H1 (cell line): Measurements from ENCODE around the gene PSMC3. TPM values are rescaled to one million over a fixed set of nuclear protein-coding genes. Genes with fewer than 3 reads are reported as not detected.

Source experiments
- CTCF ChIA-PET: fragments of 300-600 bp; sonication (Branson Sonifier 250); formaldehyde crosslinking; loops from one replicate; lab custom pipeline; 2021; ENCODE audit not compliant: partially characterized antibody; lab: Charles Lee
- POLR2A ChIA-PET: fragments of 300-600 bp; sonication (Branson Sonifier 250); formaldehyde crosslinking; loops from one replicate; lab custom pipeline; 2021; ENCODE audit warnings: inconsistent platforms; ENCODE audit not compliant: partially characterized antibody; lab: Charles Lee
- DNase-seq, 2 experiments: peaks; one replicate each; pipeline versions ENCODE4 v3.0.0 to v3.0.0-alpha.2; 2010 to 2022; ENCODE audit warnings: low spot score in 2 of 2, low read depth in 1 of 2, mixed read lengths in 1 of 2
- FAIRE-seq: peaks from 2 replicates; lab custom pipeline; 2011; peaks lifted over from hg19 to GRCh38; lab: Jason Lieb, UNC
- H2AFZ ChIP-seq: 2 replicates; pipeline ENCODE4 v1.8.1; 2012; ENCODE audit warnings: low read length, inconsistent platforms
- H2AK5ac ChIP-seq: 2 replicates; pipeline ENCODE4 v1.6.1; 2013; ENCODE audit warnings: low read depth, low read length
- H2BK120ac ChIP-seq: replicated peaks from 2 replicates; pipeline ENCODE3; 2013; ENCODE audit warnings: low read depth, low read length, inconsistent platforms
- H2BK12ac ChIP-seq: 2 replicates; pipeline ENCODE4 v1.6.1; 2013; ENCODE audit warnings: low read depth, low read length
- H2BK15ac ChIP-seq: 2 replicates; pipeline ENCODE4 v1.6.1; 2013; ENCODE audit warnings: low read length
- H2BK20ac ChIP-seq: 2 replicates; pipeline ENCODE4 v1.6.1; 2013; ENCODE audit warnings: low read length
- H2BK5ac ChIP-seq: 2 replicates; pipeline ENCODE4 v1.6.1; 2013; ENCODE audit warnings: low read depth, low read length
- H3K14ac ChIP-seq: 2 replicates; pipeline ENCODE4 v1.6.1; 2013; ENCODE audit warnings: inconsistent platforms; ENCODE audit not compliant: insufficient read length
- H3K18ac ChIP-seq: 2 replicates; pipeline ENCODE4 v1.6.1; 2013; ENCODE audit warnings: low read length; ENCODE audit errors: extremely low read depth
- H3K23ac ChIP-seq: 2 replicates; pipeline ENCODE4 v1.6.1; 2013; ENCODE audit warnings: inconsistent platforms; ENCODE audit not compliant: insufficient read length
- H3K23me2 ChIP-seq: 2 replicates; pipeline ENCODE4 v1.6.1; 2013; ENCODE audit warnings: low read depth, low read length
- H3K27ac ChIP-seq: 2 replicates; pipeline ENCODE4 v1.6.1; 2011; ENCODE audit warnings: low read depth, low read length, inconsistent platforms
- H3K27me3 ChIP-seq, 4 experiments: replicated peaks in 1 of 4; 1 replicate in 1 of 4; 2 replicates in 3 of 4; pipeline versions ENCODE4 v1.6.1 to v1.8.1; 2011 to 2013; ENCODE audit warnings: low read length in 3 of 4, mild to moderate bottlenecking in 3 of 4, inconsistent platforms in 2 of 4, mixed read lengths in 2 of 4, moderate library complexity in 1 of 4; ENCODE audit not compliant: control insufficient read depth in 3 of 4, insufficient read depth in 3 of 4; ENCODE audit errors: extremely low read depth in 1 of 4
- H3K36me3 ChIP-seq, 4 experiments: 2 replicates each; pipeline versions ENCODE4 v1.6.1 to v1.8.1; 2011 to 2013; ENCODE audit warnings: mild to moderate bottlenecking in 4 of 4, low read length in 3 of 4, moderate library complexity in 2 of 4, control low read depth in 1 of 4, inconsistent platforms in 1 of 4; ENCODE audit not compliant: insufficient read depth in 4 of 4, control insufficient read depth in 2 of 4
- H3K4ac ChIP-seq: replicated peaks from 2 replicates; pipeline ENCODE3; 2013; ENCODE audit warnings: low read length, low read depth, mixed read lengths, inconsistent platforms; ENCODE audit not compliant: insufficient read length
- H3K4me1 ChIP-seq, 4 experiments: replicated peaks in 1 of 4; 1 replicate in 1 of 4; 2 replicates in 3 of 4; pipeline versions ENCODE4 v1.6.1 to v1.8.1; 2011 to 2013; ENCODE audit warnings: low read length in 3 of 4, inconsistent platforms in 2 of 4, mixed read lengths in 1 of 4; ENCODE audit not compliant: insufficient read depth in 4 of 4, control insufficient read depth in 3 of 4
- H3K4me2 ChIP-seq, 2 experiments: 2 replicates each; pipeline versions ENCODE4 v1.6.1 to v1.8.1; 2011 to 2013; ENCODE audit warnings: low read depth in 2 of 2, low read length in 2 of 2, control low read depth in 1 of 2, inconsistent platforms in 1 of 2, mild to moderate bottlenecking in 1 of 2; ENCODE audit not compliant: insufficient read depth in 1 of 2
- H3K4me3 ChIP-seq, 4 experiments: fragments of 200-600, 300-600 bp in 1 of 4; sonication (generic), shearing (Covaris generic), sonication (Bioruptor Twin) in 1 of 4; 2 replicates each; pipeline versions ENCODE4 v1.5.1 to v1.8.1; 2011 to 2016; ENCODE audit warnings: low read length in 4 of 4, low read depth in 3 of 4, control low read depth in 2 of 4, inconsistent platforms in 2 of 4, mild to moderate bottlenecking in 2 of 4, mixed read lengths in 1 of 4, moderate library complexity in 1 of 4; ENCODE audit not compliant: insufficient read depth in 2 of 4; ENCODE audit errors: extremely low read depth in 1 of 4
- H3K56ac ChIP-seq: replicated peaks from 2 replicates; pipeline ENCODE3; 2013; ENCODE audit warnings: low read depth, mild to moderate bottlenecking, mixed read lengths, low read length, inconsistent platforms; ENCODE audit not compliant: insufficient read length
- H3K79me1 ChIP-seq: 2 replicates; pipeline ENCODE4 v1.6.1; 2013; ENCODE audit warnings: low read depth, low read length, control low read depth
- H3K79me2 ChIP-seq, 2 experiments: 2 replicates each; pipeline versions ENCODE4 v1.6.1 to v1.8.1; 2012 to 2013; ENCODE audit warnings: low read length in 2 of 2, mild to moderate bottlenecking in 2 of 2, inconsistent platforms in 1 of 2; ENCODE audit not compliant: insufficient read depth in 2 of 2, control insufficient read depth in 1 of 2
- H3K9ac ChIP-seq, 4 experiments: replicated peaks in 1 of 4; 1 replicate in 1 of 4; 2 replicates in 3 of 4; pipeline versions ENCODE4 v1.6.1 to v1.8.1; 2011 to 2013; ENCODE audit warnings: low read depth in 3 of 4, low read length in 3 of 4, control low read depth in 2 of 4, mild to moderate bottlenecking in 2 of 4, moderate library complexity in 2 of 4, inconsistent platforms in 1 of 4; ENCODE audit errors: extremely low read depth in 1 of 4
- H3K9me3 ChIP-seq, 2 experiments: 2 replicates each; pipeline versions ENCODE4 v1.6.1 to v1.8.1; 2012 to 2013; ENCODE audit warnings: mild to moderate bottlenecking in 2 of 2, moderate library complexity in 2 of 2, control low read depth in 1 of 2, inconsistent platforms in 1 of 2, low read depth in 1 of 2, low read length in 1 of 2, mixed read lengths in 1 of 2; ENCODE audit not compliant: insufficient read depth in 2 of 2
- H4K20me1 ChIP-seq, 2 experiments: replicated peaks in 1 of 2; 2 replicates each; pipeline versions ENCODE3 to v1.8.1; 2011 to 2013; ENCODE audit warnings: inconsistent platforms in 2 of 2, low read length in 2 of 2, mild to moderate bottlenecking in 1 of 2; ENCODE audit not compliant: insufficient read depth in 2 of 2, control insufficient read depth in 1 of 2
- H4K5ac ChIP-seq: 2 replicates; pipeline ENCODE4 v1.6.1; 2013; ENCODE audit warnings: low read length, low read depth, mixed read lengths, inconsistent platforms; ENCODE audit not compliant: insufficient read length
- H4K8ac ChIP-seq: 2 replicates; pipeline ENCODE4 v1.8.0; 2013; ENCODE audit warnings: mild to moderate bottlenecking, moderate library complexity, low read length, inconsistent platforms; ENCODE audit not compliant: insufficient read depth; ENCODE audit errors: extremely low read depth
- H4K91ac ChIP-seq: replicated peaks from 2 replicates; pipeline ENCODE3; 2013; ENCODE audit warnings: low read length, mixed read lengths, inconsistent platforms; ENCODE audit not compliant: insufficient read length
- GABPA ChIP-seq: IDR thresholded peaks from 2 replicates; pipeline ENCODE4 v1.6.1; 2011; ENCODE audit warnings: mild to moderate bottlenecking, low read length, moderate library complexity, borderline replicate concordance; ENCODE audit not compliant: insufficient read depth
- HDAC6 ChIP-seq: IDR thresholded peaks from one replicate; pipeline ENCODE4 v1.7.1; 2012; ENCODE audit warnings: low read depth, mild to moderate bottlenecking, inconsistent platforms, low read length, moderate library complexity
- POLR2AphosphoS5 ChIP-seq: IDR thresholded peaks from 2 replicates; pipeline ENCODE4 v1.6.1; 2011; ENCODE audit warnings: low read depth, low read length
- RNF2 ChIP-seq: fragments of 200-900, 300-1000 bp; sonication (generic); IDR thresholded peaks from 2 replicates; pipeline ENCODE4 v1.7.1; 2016; ENCODE audit warnings: borderline replicate concordance, low read depth, mild to moderate bottlenecking, antibody characterized with exemption, low read length; ENCODE audit not compliant: poor library complexity, severe bottlenecking; ENCODE audit errors: missing control alignments
- SIX5 ChIP-seq: IDR thresholded peaks from 2 replicates; pipeline ENCODE4 v1.6.1; 2011; ENCODE audit warnings: mild to moderate bottlenecking, low read depth, low read length
- SP4 ChIP-seq: IDR thresholded peaks from 2 replicates; pipeline ENCODE4 v1.6.1; 2012; ENCODE audit warnings: low read length, inconsistent platforms
- TAF7 ChIP-seq: optimal IDR thresholded peaks from 2 replicates; pipeline ENCODE3; 2011; ENCODE audit warnings: low read depth, mild to moderate bottlenecking, inconsistent platforms, low read length, moderate library complexity, borderline replicate concordance
- WGBS, 2 experiments: shearing (Covaris generic) in 1 of 2; methylation state at CpG; one replicate each; pipeline versions ENCODE4 v1.1.6 to v1.1.7; 2013 to 2015; ENCODE audit warnings: low lambda C conversion rate in 2 of 2, mixed read lengths in 2 of 2, inconsistent platforms in 1 of 2, low coverage in 1 of 2, missing lambda C conversion rate in 1 of 2; ENCODE audit not compliant: insufficient replicate concordance in 2 of 2, insufficient coverage in 1 of 2, insufficient read length in 1 of 2; ENCODE audit errors: extremely low coverage in 1 of 2, missing lambda C conversion rate in 1 of 2; 5-methylcytosine and 5-hydroxymethylcytosine counted together
- long read RNA-seq, 2 experiments: library from RNA in 1 of 2; library from capped mRNA in 1 of 2; stranded (forward); transcript quantifications; one replicate each; pipeline ENCODE4 v2.0.0, GENCODE V29; 2021; ENCODE audit warnings: inconsistent platforms in 1 of 2
- polyA minus RNA-seq, 3 experiments: library from RNA; depleted of rRNA, polyadenylated mRNA; stranded (reverse); fragments of >200 nt; gene quantifications; 1 replicate in 2 of 3; 2 replicates in 1 of 3; pipeline ENCODE4 v1.2.3, GENCODE V29; 2011
- polyA plus RNA-seq, 7 experiments: library from polyadenylated mRNA; depleted of rRNA in 3 of 7; stranded (reverse) in 5 of 7; unstranded in 2 of 7; fragments of >200 nt in 5 of 7; fragments of 200-250 nt in 2 of 7; gene quantifications; 1 replicate in 5 of 7; 2 replicates in 1 of 7; 4 replicates in 1 of 7; pipeline versions ENCODE4 v1.2.1 to v1.2.3, GENCODE V29; 2011 to 2013; ENCODE audit warnings: missing spikeins in 2 of 7, mixed read lengths in 2 of 7
- total RNA-seq: library from RNA; stranded (reverse); fragmentation: NEBNext Ultra II Directional; extraction: Animal tissue kit (Norgen Biotek cat#: 25700); gene quantifications from 2 replicates; pipeline ENCODE4 v1.2.1, GENCODE V29; 2021

PSMC3 gene
- 159 and 160 TPM in 2 replicates for total RNA-seq
- 105 and 114 TPM in 2 replicates for polyA plus RNA-seq (2011; rRNA removed)
- 201 TPM for polyA plus RNA-seq (2011; cell fraction: cytosol; rRNA removed)
- polyA plus RNA-seq (2011; cell fraction: nucleus; rRNA removed), result 110 TPM
- 209 to 226 TPM (median 211 TPM) in 4 replicates for polyA plus RNA-seq (2012, experiment 1 of 2)
- 124 TPM for polyA plus RNA-seq (2012, experiment 2 of 2)
- polyA plus RNA-seq (2013, experiment 1 of 2), result 82.6 TPM
- 81.6 TPM for polyA plus RNA-seq (2013, experiment 2 of 2)
- polyA minus RNA-seq (2011; rRNA and poly(A)+ RNA removed), result 94.5 and 111 TPM in 2 replicates
- polyA minus RNA-seq (2011; cell fraction: cytosol; rRNA and poly(A)+ RNA removed), result 65.4 TPM
- 50.5 TPM for polyA minus RNA-seq (2011; cell fraction: nucleus; rRNA and poly(A)+ RNA removed)
- long read RNA-seq, experiment 1, transcript PSMC3-212 (12 exons, 1,373 nt), result major isoform, 23 of 49 reads
- long read RNA-seq, experiment 1, partial matches to known transcripts, result 21 of 49 reads
- long read RNA-seq, experiment 1, other reads (novel, unspliced or antisense), result 4 of 49 reads
- long read RNA-seq, experiment 2, transcript PSMC3-212 (12 exons, 1,373 nt), result major isoform, 446 of 562 reads
- long read RNA-seq, experiment 2, partial matches to known transcripts, result 60 of 562 reads
- long read RNA-seq, experiment 2, other reads (novel, unspliced or antisense), result 55 of 562 reads

- H3K27ac ChIP-seq, result peak within 1 kb of the TSS; percentile 98
- DNase-seq, result peak; percentile 81 to 98
- H4K91ac ChIP-seq, result no peak within 1 kb of the TSS
- no peak within 1 kb of the TSS for H3K14ac ChIP-seq
- peak within 1 kb of the TSS; percentile 71 for H3K56ac ChIP-seq
- H3K36me3 ChIP-seq, result peaks cover 11 to 30% (median 25%) of the 10 kb centered on the region in 4 experiments; a peak in 7 of 8 replicates
- peak within 1 kb of the TSS; percentile 95; the same call in 1 of the 2 replicates for H2BK15ac ChIP-seq
- H3K27me3 ChIP-seq, result no peaks in the 10 kb centered on the region
- peak within 1 kb of the TSS; percentile 97; the same call in 1 of the 2 replicates for H2BK20ac ChIP-seq
- peaks cover 0 to 12% of the 10 kb centered on the region in 2 experiments; a peak in 2 of 4 replicates for H3K79me2 ChIP-seq
- H3K4me2 ChIP-seq, result peak within 1 kb of the TSS; percentile 75 to 79
- H2BK120ac ChIP-seq, result no peak within 1 kb of the TSS
- peak within 1 kb of the TSS; percentile 87 to 99 (median 96) for H3K4me3 ChIP-seq
- H3K18ac ChIP-seq, result peak within 1 kb of the TSS; percentile 96
- WGBS, 2 experiments, result 6% methylated on average over 61 of the region's 62 CpGs; no CpG with 5 or more reads in 1 of the 2 experiments
- H2BK12ac ChIP-seq, result peak within 1 kb of the TSS; percentile 99
- H3K23ac ChIP-seq, result no peak within 1 kb of the TSS
- peaks cover 14% of the 10 kb centered on the region for H3K79me1 ChIP-seq
- POLR2A ChIA-PET, result interaction anchor here (0.5 to 8.2 kb wide), 11 partner anchors 9 to 203 kb away, joined by 3 to 140 read pairs (median 4); partner anchors contain the start of genes ACP2, PTPMT1, RAPSN and SLC39A13
- no peak for FAIRE-seq
- peak within 1 kb of the TSS; percentile 99 for H4K8ac ChIP-seq
- peak within 1 kb of the TSS; percentile 99 for H2AFZ ChIP-seq
- peak within 1 kb of the TSS; percentile 87 to 96 (median 94) for H3K9ac ChIP-seq
- no peak within 1 kb of the TSS; the same call in 1 of the 2 replicates for H2AK5ac ChIP-seq
- no peak within 1 kb of the TSS for H3K4ac ChIP-seq
- CTCF ChIA-PET, result interaction anchor here (1.0 to 5.7 kb wide), 8 partner anchors 9 to 163 kb away, joined by 3 to 59 read pairs (median 4); partner anchors contain the start of gene SLC39A13
- H3K23me2 ChIP-seq, result no peaks in the 10 kb centered on the region; the same call in 1 of the 2 replicates
- peaks cover 0 to 6% (median 0%) of the 10 kb centered on the region in 4 experiments; a peak in 3 of 7 replicates for H3K4me1 ChIP-seq
- H4K5ac ChIP-seq, result peak within 1 kb of the TSS; percentile 80
- peaks cover 0 to 2% of the 10 kb centered on the region in 2 experiments for H4K20me1 ChIP-seq
- H2BK5ac ChIP-seq, result peak within 1 kb of the TSS; percentile 98
- H3K9me3 ChIP-seq, result no peaks in the 10 kb centered on the region
- TF ChIP-seq POLR2AphosphoS5, result peak; percentile 84; the same call in 1 of the 2 replicates
- TF ChIP-seq SP4, result no peak
- peak; percentile 87 for TF ChIP-seq TAF7
- TF ChIP-seq SIX5, result peak; percentile 67
- no peak for TF ChIP-seq HDAC6
- TF ChIP-seq GABPA, result peak; percentile 84; the same call in 1 of the 2 replicates
- TF ChIP-seq RNF2, result no peak
These were observed at the start of gene PSMC3 for GRCh38 chr11:47426062-47426956. PSMC3 (minus strand) TSS chr11:47426439; CDS start chr11:47426279, 160 bp downstream.
